ENCODE results near the gene NLN.

- TF ChIP-seq EZH2 (IDR thresholded peaks at IDR 0.05; ENCODE audit: insufficient read depth, poor library complexity, severe bottlenecking) (no peak), EZH2phosphoT487 (IDR thresholded peaks at IDR 0.05; ENCODE audit: insufficient read depth, low read depth) (no peak)
Observed at GRCh38 chr5:65734921-65735320, 12.9 kb downstream of the NLN start.

Data from GM23248 (cell line).